HG03280 (cell line): ENCODE results near the gene ZFYVE26.
"Not testable (repeated sequence)": the region's sequence is repeated elsewhere in the genome, so short reads cannot be mapped to it uniquely, and the experiment has no call there.

Experiments
- ATAC-seq: cut with Tn5 transposase; IDR thresholded peaks from one replicate; pipeline ENCODE4 v1.9.1; 2021; ENCODE audit warnings: mild to moderate bottlenecking, moderate library complexity; ENCODE audit not compliant: unreplicated experiment

The ZFYVE26 gene

GRCh38 chr14:67759916-67760315, 56.5 kb downstream of the ZFYVE26 start:
- no peak for ATAC-seq

- no peak for ATAC-seq
These were observed 59.2 kb downstream of the ZFYVE26 start for GRCh38 chr14:67757175-67757574.

GRCh38 chr14:67756496-67756895, 59.9 kb downstream of the ZFYVE26 start:
- ATAC-seq = no peak

- ATAC-seq = no peak
These were observed 66.9 kb downstream of the ZFYVE26 start for GRCh38 chr14:67749341-67750084.

GRCh38 chr14:67748312-67748711, 68.1 kb downstream of the ZFYVE26 start:
- ATAC-seq = no peak

GRCh38 chr14:67746927-67747326, 69.5 kb downstream of the ZFYVE26 start:
- ATAC-seq = no peak

- ATAC-seq = no peak
These were observed 72.3 kb downstream of the ZFYVE26 start for GRCh38 chr14:67744046-67744445.

- no peak for ATAC-seq
These were observed 77.5 kb downstream of the ZFYVE26 start for GRCh38 chr14:67738740-67739504.

- ATAC-seq = no peak
These were observed 79.6 kb downstream of the ZFYVE26 start for GRCh38 chr14:67736771-67737170.

GRCh38 chr14:67735336-67736147, 80.8 kb downstream of the ZFYVE26 start:
- ATAC-seq = no peak

GRCh38 chr14:67734675-67735074, 81.7 kb downstream of the ZFYVE26 start:
- ATAC-seq = no peak

- ATAC-seq = no peak
These were observed 82.8 kb downstream of the ZFYVE26 start for GRCh38 chr14:67733616-67734015.

- ATAC-seq = no peak
These were observed 87.1 kb downstream of the ZFYVE26 start for GRCh38 chr14:67729072-67729885.

- no peak for ATAC-seq
These were observed 88.1 kb downstream of the ZFYVE26 start for GRCh38 chr14:67728258-67728657.

- no peak for ATAC-seq
These were observed 89.0 kb downstream of the ZFYVE26 start for GRCh38 chr14:67727361-67727760.

- no peak for ATAC-seq
These were observed 91.2 kb downstream of the ZFYVE26 start for GRCh38 chr14:67725171-67725570.

GRCh38 chr14:67722293-67722692, 94.1 kb downstream of the ZFYVE26 start:
- ATAC-seq = no peak

- no peak for ATAC-seq
These were observed 94.5 kb downstream of the ZFYVE26 start for GRCh38 chr14:67721875-67722274.

- no peak for ATAC-seq
These were observed 96.5 kb downstream of the ZFYVE26 start for GRCh38 chr14:67719866-67720265.

GRCh38 chr14:67719385-67719784, 97.0 kb downstream of the ZFYVE26 start:
- not testable (repeated sequence) for ATAC-seq

GRCh38 chr14:67718265-67718664, 98.1 kb downstream of the ZFYVE26 start:
- ATAC-seq = no peak
